GM12864 (cell line): ENCODE data around the gene LRBA.
"Not testable (repeated sequence)": the region's sequence is repeated elsewhere in the genome, so short reads cannot be mapped to it uniquely, and the experiment has no call there.

Source experiments
- DNase-seq: peaks from one replicate; pipeline ENCODE4 v3.0.0-alpha.2; 2011; ENCODE audit warnings: low read depth
- H3K4me3 ChIP-seq: 2 replicates; pipeline ENCODE4 v1.5.1; 2011; ENCODE audit warnings: mild to moderate bottlenecking, low read depth, low read length, control low read depth
- CTCF ChIP-seq: IDR thresholded peaks from 2 replicates; pipeline ENCODE4 v1.5.1; 2011; ENCODE audit warnings: low read depth, mild to moderate bottlenecking, moderate library complexity, low read length, control low read depth, inconsistent platforms; ENCODE audit errors: missing control alignments

LRBA gene

GRCh38 chr4:150515135-150515534, 499.9 kb downstream of the LRBA start:
- no peak overlapping the region for H3K4me3 ChIP-seq
- no peak for DNase-seq
- no peak for TF ChIP-seq CTCF

- H3K4me3 ChIP-seq, result no peak overlapping the region
- TF ChIP-seq CTCF, result no peak
- DNase-seq, result no peak
These were observed 500.4 kb downstream of the LRBA start for GRCh38 chr4:150514709-150515108.

- DNase-seq, result no peak
- no peak overlapping the region for H3K4me3 ChIP-seq
- TF ChIP-seq CTCF, result no peak
These were observed 504.8 kb downstream of the LRBA start for GRCh38 chr4:150510176-150510865.

GRCh38 chr4:150507656-150508055, 507.4 kb downstream of the LRBA start:
- not testable (repeated sequence) for DNase-seq, H3K4me3 ChIP-seq

GRCh38 chr4:150501983-150502382, 513.1 kb downstream of the LRBA start:
- no peak overlapping the region for H3K4me3 ChIP-seq
- TF ChIP-seq CTCF, result no peak
- no peak for DNase-seq

GRCh38 chr4:150501009-150501727, 513.9 kb downstream of the LRBA start:
- DNase-seq, result no peak
- no peak for TF ChIP-seq CTCF

GRCh38 chr4:150497612-150498011, 517.5 kb downstream of the LRBA start:
- no peak for TF ChIP-seq CTCF
- DNase-seq, result no peak
- no peak overlapping the region for H3K4me3 ChIP-seq

More at GRCh38 chr4:150501009-150501727, 513.9 kb downstream of the LRBA start:
- H3K4me3 ChIP-seq, result no peak overlapping the region
